H9 (cell line): ENCODE measurements around the gene LHPP. TPM values are rescaled to one million over a fixed set of nuclear protein-coding genes. Genes with fewer than 3 reads are reported as not detected.

Experiments used
- DNase-seq: peaks from one replicate; pipeline ENCODE4 v3.0.0-alpha.2; 2017
- H2AFZ ChIP-seq: one replicate; pipeline ENCODE4 v1.6.1; 2013; ENCODE audit warnings: mild to moderate bottlenecking, low read length, control low read depth, moderate library complexity
- H2AK5ac ChIP-seq: 2 replicates; pipeline ENCODE4 v1.6.1; 2013; ENCODE audit warnings: low read length, control low read depth, mixed read lengths; ENCODE audit not compliant: insufficient read length
- H2BK120ac ChIP-seq: one replicate; pipeline ENCODE4 v1.6.1; 2013; ENCODE audit warnings: low read depth, mild to moderate bottlenecking, low read length, control low read depth, inconsistent platforms; ENCODE audit not compliant: poor library complexity, severe bottlenecking
- H2BK12ac ChIP-seq: 2 replicates; pipeline ENCODE4 v1.6.1; 2013; ENCODE audit warnings: low read length, control low read depth, mixed read lengths, low read depth; ENCODE audit not compliant: insufficient read length
- H2BK15ac ChIP-seq: 2 replicates; pipeline ENCODE4 v1.6.1; 2013; ENCODE audit warnings: low read depth, low read length, control low read depth
- H2BK20ac ChIP-seq: one replicate; pipeline ENCODE4 v1.6.1; 2013; ENCODE audit warnings: low read depth, mild to moderate bottlenecking, low read length, control low read depth, inconsistent platforms; ENCODE audit not compliant: poor library complexity, severe bottlenecking
- H2BK5ac ChIP-seq: 2 replicates; pipeline ENCODE4 v1.6.1; 2013; ENCODE audit warnings: low read length, control low read depth, mixed read lengths; ENCODE audit not compliant: insufficient read length
- H3K14ac ChIP-seq: 2 replicates; pipeline ENCODE4 v1.6.1; 2013; ENCODE audit warnings: low read length, control low read depth; ENCODE audit not compliant: insufficient read depth
- H3K18ac ChIP-seq: 2 replicates; pipeline ENCODE4 v1.6.1; 2013; ENCODE audit warnings: low read depth, mild to moderate bottlenecking, mixed read lengths, low read length, control low read depth; ENCODE audit not compliant: insufficient read length
- H3K23ac ChIP-seq: 2 replicates; pipeline ENCODE4 v1.6.1; 2013; ENCODE audit warnings: low read length, control low read depth, mixed read lengths, low read depth; ENCODE audit not compliant: insufficient read length
- H3K23me2 ChIP-seq: 2 replicates; pipeline ENCODE4 v1.6.1; 2013; ENCODE audit warnings: low read depth, mild to moderate bottlenecking, mixed read lengths, low read length, control low read depth; ENCODE audit not compliant: insufficient read length, poor library complexity, severe bottlenecking
- H3K27ac ChIP-seq: 2 replicates; pipeline ENCODE4 v1.5.1; 2013; ENCODE audit warnings: low read length, control low read depth, mixed read lengths, low read depth; ENCODE audit not compliant: insufficient read length
- H3K27me3 ChIP-seq: 2 replicates; pipeline ENCODE4 v1.6.1; 2013; ENCODE audit warnings: low read length, control low read depth, inconsistent platforms; ENCODE audit not compliant: insufficient read depth
- H3K4ac ChIP-seq: 2 replicates; pipeline ENCODE4 v1.6.1; 2013; ENCODE audit warnings: low read depth, mild to moderate bottlenecking, control low read depth, inconsistent platforms, low read length, moderate library complexity
- H3K4me1 ChIP-seq: 2 replicates; pipeline ENCODE4 v1.6.1; 2013; ENCODE audit warnings: low read length, control low read depth, inconsistent platforms; ENCODE audit not compliant: insufficient read depth
- H3K4me2 ChIP-seq: 2 replicates; pipeline ENCODE4 v1.6.1; 2013; ENCODE audit warnings: low read length, control low read depth, mixed read lengths; ENCODE audit not compliant: insufficient read length, insufficient read depth
- H3K56ac ChIP-seq: 2 replicates; pipeline ENCODE4 v1.6.1; 2013; ENCODE audit warnings: low read depth, mild to moderate bottlenecking, mixed read lengths, low read length, control low read depth; ENCODE audit not compliant: insufficient read length
- H3K79me1 ChIP-seq: 2 replicates; pipeline ENCODE4 v1.6.1; 2013; ENCODE audit warnings: low read depth, mild to moderate bottlenecking, moderate library complexity, low read length, control low read depth, inconsistent platforms; ENCODE audit not compliant: insufficient read depth, poor library complexity, severe bottlenecking
- H3K79me2 ChIP-seq: 2 replicates; pipeline ENCODE4 v1.6.1; 2013; ENCODE audit warnings: low read length, control low read depth, inconsistent platforms; ENCODE audit not compliant: insufficient read depth
- H3K9ac ChIP-seq: 2 replicates; pipeline ENCODE4 v1.6.1; 2013; ENCODE audit warnings: low read length, control low read depth, mixed read lengths; ENCODE audit not compliant: insufficient read length; ENCODE audit errors: extremely low read depth
- H3K9me3 ChIP-seq: one replicate; pipeline ENCODE4 v1.6.1; 2013; ENCODE audit warnings: low read depth, low read length, inconsistent platforms; ENCODE audit not compliant: control insufficient read depth
- H3T11ph ChIP-seq: one replicate; pipeline ENCODE4 v1.6.1; 2013; ENCODE audit warnings: mild to moderate bottlenecking, low read length, control low read depth, inconsistent platforms
- H4K20me1 ChIP-seq: one replicate; pipeline ENCODE4 v1.6.1; 2013; ENCODE audit not compliant: control insufficient read depth, insufficient read length, insufficient read depth
- H4K5ac ChIP-seq: 2 replicates; pipeline ENCODE4 v1.6.1; 2013; ENCODE audit warnings: low read depth, mild to moderate bottlenecking, mixed read lengths, low read length, control low read depth; ENCODE audit not compliant: insufficient read length
- H4K8ac ChIP-seq: replicated peaks from 2 replicates; pipeline ENCODE4 v1.6.1; 2013; ENCODE audit warnings: low read length, control low read depth, mixed read lengths, low read depth; ENCODE audit not compliant: insufficient read length
- H4K91ac ChIP-seq: 2 replicates; pipeline ENCODE4 v1.6.1; 2013; ENCODE audit warnings: low read depth, mild to moderate bottlenecking, moderate library complexity, mixed read lengths, low read length, control low read depth; ENCODE audit not compliant: insufficient read length
- H3K27ac Mint-ChIP-seq, 3 experiments: 2 replicates in 2 of 3; 3 replicates in 1 of 3; pipeline ENCODE4 v1.8.0; 2020 to 2021; ENCODE audit warnings: mixed read lengths in 3 of 3, mild to moderate bottlenecking in 1 of 3, moderate library complexity in 1 of 3
- H3K27me3 Mint-ChIP-seq: 2 replicates; pipeline ENCODE4 v1.8.0; 2021; ENCODE audit warnings: low read depth, mild to moderate bottlenecking, moderate library complexity, mixed read lengths
- H3K36me3 Mint-ChIP-seq, 3 experiments: 2 replicates in 2 of 3; 3 replicates in 1 of 3; pipeline ENCODE4 v1.8.0; 2020 to 2021; ENCODE audit warnings: low read depth in 3 of 3, mixed read lengths in 3 of 3; ENCODE audit not compliant: insufficient read depth in 1 of 3
- H3K4me1 Mint-ChIP-seq, 2 experiments: 2 replicates each; pipeline ENCODE4 v1.8.0; 2020; ENCODE audit warnings: mixed read lengths in 2 of 2
- H3K4me3 Mint-ChIP-seq, 2 experiments: 2 replicates in 1 of 2; 3 replicates in 1 of 2; pipeline ENCODE4 v1.8.0; 2020 to 2021; ENCODE audit warnings: mild to moderate bottlenecking in 2 of 2, mixed read lengths in 2 of 2, moderate library complexity in 1 of 2
- H3K9me3 Mint-ChIP-seq, 2 experiments: 2 replicates in 1 of 2; 3 replicates in 1 of 2; pipeline ENCODE4 v1.8.0; 2020; ENCODE audit warnings: mild to moderate bottlenecking in 2 of 2, mixed read lengths in 2 of 2, moderate library complexity in 1 of 2
- CTCF ChIP-seq: fragments of 200-600 bp; sonication (generic); conservative IDR thresholded peaks from 3 replicates; pipeline ENCODE4 v1.8.0; 2021; ENCODE audit warnings: antibody characterized with exemption, mild to moderate bottlenecking
- WGBS: extraction: QIAGEN DNeasy Blood & Tissue Kit; methylation state at CpG from one replicate; pipeline ENCODE4 v1.1.7; 2013; ENCODE audit warnings: missing lambda C conversion rate, low lambda C conversion rate, mixed read lengths; ENCODE audit not compliant: insufficient read length; ENCODE audit errors: extremely low coverage; 5-methylcytosine and 5-hydroxymethylcytosine counted together
- total RNA-seq: library from RNA; stranded (reverse); gene quantifications from 2 replicates; pipeline ENCODE4 v1.2.1, GENCODE V29; 2021

The LHPP gene
- total RNA-seq, 1 experiment from 2014 or later = 29.6 TPM

- Histone ChIP-seq H3K27me3 (no peaks in the 10 kb centered on the region), H3K79me1 (no peaks in the 10 kb centered on the region)
- peaks cover 29 to 30% of the 10 kb centered on the region in 2 experiments for H3K4me1 Mint-ChIP-seq
Observed at GRCh38 chr10:124494046-124494807, 32.6 kb downstream of the LHPP start.

More at GRCh38 chr10:124494046-124494807, 32.6 kb downstream of the LHPP start:
- Histone ChIP-seq H3K79me2 (no peaks in the 10 kb centered on the region), H3K4me1 (no peaks in the 10 kb centered on the region), H3K56ac (no peak overlapping the region), H4K91ac (no peak overlapping the region), H4K8ac (no peak overlapping the region), H3K23ac (no peak overlapping the region), H4K20me1 (no peaks in the 10 kb centered on the region), H2BK15ac (no peak overlapping the region), H2BK120ac (no peak overlapping the region), H2AK5ac (no peak overlapping the region), H2BK5ac (no peak overlapping the region), H3T11ph (no peak overlapping the region), H2BK12ac (no peak overlapping the region), H3K9ac (no peak overlapping the region), H3K14ac (no peak overlapping the region; the same call in 1 of the 2 replicates), H3K9me3 (no peaks in the 10 kb centered on the region), H3K4ac (no peak overlapping the region), H3K18ac (no peak overlapping the region), H4K5ac (no peak overlapping the region), H2AFZ (no peak overlapping the region), H2BK20ac (no peak overlapping the region), H3K23me2 (no peaks in the 10 kb centered on the region), H3K27ac (no peak overlapping the region), H3K4me2 (no peak overlapping the region)
- no peak for DNase-seq
- Mint-ChIP-seq H3K27ac (no peak overlapping the region), H3K36me3 (peaks cover 11 to 18% (median 13%) of the 10 kb centered on the region in 3 experiments; a peak in 6 of 7 replicates), H3K9me3 (no peaks in the 10 kb centered on the region), H3K4me3 (no peak overlapping the region), H3K27me3 (no peaks in the 10 kb centered on the region; the same call in 1 of the 2 replicates)
- TF ChIP-seq CTCF = no peak
- WGBS = no CpG with 5 or more reads among the region's 16 CpGs
